Mucosa of rectum (tissue), 2 donors: ENCODE data around the gene RRM1.

Source experiments
- H3K27ac ChIP-seq, 2 donors: one replicate each; pipeline ENCODE4 v1.7.0; 2013; ENCODE audit warnings: inconsistent platforms in 2 of 2, low read depth in 2 of 2, low read length in 2 of 2
- H3K27me3 ChIP-seq, 2 donors: one replicate each; pipeline ENCODE4 v1.7.0; 2013; ENCODE audit warnings: low read length in 2 of 2; ENCODE audit not compliant: control insufficient read depth in 2 of 2, insufficient read depth in 2 of 2
- H3K36me3 ChIP-seq, 2 donors: one replicate each; pipeline ENCODE4 v1.7.0; 2013; ENCODE audit warnings: low read length in 2 of 2; ENCODE audit not compliant: control insufficient read depth in 2 of 2, insufficient read depth in 2 of 2
- H3K4me1 ChIP-seq, 2 donors: one replicate each; pipeline ENCODE4 v1.7.0; 2013; ENCODE audit warnings: low read length in 2 of 2, mild to moderate bottlenecking in 1 of 2; ENCODE audit not compliant: control insufficient read depth in 2 of 2, insufficient read depth in 2 of 2
- H3K4me3 ChIP-seq, 2 donors: one replicate each; pipeline ENCODE4 v1.7.0; 2013; ENCODE audit warnings: low read length in 2 of 2
- H3K9ac ChIP-seq, 2 donors: one replicate each; pipeline ENCODE4 v1.7.0; 2013; ENCODE audit warnings: low read length in 2 of 2, low read depth in 1 of 2, mild to moderate bottlenecking in 1 of 2
- H3K9me3 ChIP-seq, 2 donors: one replicate each; pipeline ENCODE4 v1.7.0; 2013; ENCODE audit warnings: low read length in 2 of 2; ENCODE audit not compliant: control insufficient read depth in 2 of 2
- donor health status: healthy.
- donor health status: Normal muscosa, but diverticular disease.

RRM1 gene

GRCh38 chr11:4076774-4077173, 17.8 kb upstream of the RRM1 start:
- Histone ChIP-seq H3K9ac (no peak overlapping the region), H3K27ac (no peak overlapping the region), H3K4me3 (no peak overlapping the region)

GRCh38 chr11:4083198-4083597, 11.4 kb upstream of the RRM1 start:
- Histone ChIP-seq H3K4me1 (no peaks in the 10 kb centered on the region), H3K9me3 (no peaks in the 10 kb centered on the region), H3K27ac (no peak overlapping the region), H3K36me3 (peaks cover 28 to 48% of the 10 kb centered on the region in 2 donors), H3K27me3 (no peaks in the 10 kb centered on the region), H3K4me3 (no peak overlapping the region), H3K9ac (no peak overlapping the region)

More at GRCh38 chr11:4076774-4077173, 17.8 kb upstream of the RRM1 start:
- H3K27me3 ChIP-seq: no peaks in the 10 kb centered on the region
- no peaks in the 10 kb centered on the region for H3K9me3 ChIP-seq
- H3K4me1 ChIP-seq: no peaks in the 10 kb centered on the region
- peaks cover 4 to 14% of the 10 kb centered on the region in 2 donors for H3K36me3 ChIP-seq

- Histone ChIP-seq H3K9me3 (no peaks in the 10 kb centered on the region), H3K4me3 (no peak overlapping the region), H3K27ac (no peak overlapping the region), H3K4me1 (no peaks in the 10 kb centered on the region), H3K36me3 (peaks cover 31 to 51% of the 10 kb centered on the region in 2 donors), H3K9ac (no peak overlapping the region), H3K27me3 (no peaks in the 10 kb centered on the region)
These were observed 10.0 kb upstream of the RRM1 start for GRCh38 chr11:4084406-4085125.

GRCh38 chr11:4085575-4085974, 9.0 kb upstream of the RRM1 start:
- Histone ChIP-seq H3K4me3 (no peak overlapping the region), H3K9me3 (no peaks in the 10 kb centered on the region), H3K4me1 (no peaks in the 10 kb centered on the region), H3K36me3 (peaks cover 33 to 54% of the 10 kb centered on the region in 2 donors), H3K9ac (no peak overlapping the region), H3K27ac (no peak overlapping the region), H3K27me3 (no peaks in the 10 kb centered on the region)

- Histone ChIP-seq H3K36me3 (peaks cover 29 to 53% of the 10 kb centered on the region in 2 donors), H3K4me3 (no peak overlapping the region), H3K9me3 (no peaks in the 10 kb centered on the region), H3K9ac (no peak overlapping the region), H3K4me1 (no peaks in the 10 kb centered on the region), H3K27ac (no peak overlapping the region), H3K27me3 (no peaks in the 10 kb centered on the region)
These were observed 7.8 kb upstream of the RRM1 start for GRCh38 chr11:4086575-4087353.

- Histone ChIP-seq H3K9ac (no peak overlapping the region), H3K9me3 (no peaks in the 10 kb centered on the region), H3K27ac (no peak overlapping the region), H3K36me3 (peaks cover 31 to 48% of the 10 kb centered on the region in 2 donors), H3K4me3 (no peak overlapping the region), H3K27me3 (no peaks in the 10 kb centered on the region), H3K4me1 (no peaks in the 10 kb centered on the region)
These were observed 7.0 kb upstream of the RRM1 start for GRCh38 chr11:4087551-4087950.

GRCh38 chr11:4090258-4090657, 4.3 kb upstream of the RRM1 start:
- Histone ChIP-seq H3K4me3 (no peak overlapping the region), H3K27me3 (no peaks in the 10 kb centered on the region), H3K27ac (no peak overlapping the region), H3K9ac (no peak overlapping the region), H3K4me1 (peaks cover 0 to 5% of the 10 kb centered on the region in 2 donors), H3K9me3 (no peaks in the 10 kb centered on the region), H3K36me3 (peaks cover 22 to 32% of the 10 kb centered on the region in 2 donors)

- Histone ChIP-seq H3K9ac (no peak overlapping the region), H3K27me3 (no peaks in the 10 kb centered on the region), H3K27ac (no peak overlapping the region), H3K4me3 (no peak overlapping the region), H3K4me1 (peaks cover 7 to 9% of the 10 kb centered on the region in 2 donors), H3K9me3 (no peaks in the 10 kb centered on the region), H3K36me3 (peaks cover 13 to 22% of the 10 kb centered on the region in 2 donors)
These were observed 2.6 kb upstream of the RRM1 start for GRCh38 chr11:4092026-4092425.

- peaks cover 7 to 9% of the 10 kb centered on the region in 2 donors for H3K4me1 ChIP-seq
- no peaks in the 10 kb centered on the region for H3K9me3 ChIP-seq
- no peaks in the 10 kb centered on the region for H3K27me3 ChIP-seq
- H3K9ac ChIP-seq: peak overlapping the region; percentile 93
- H3K36me3 ChIP-seq: peaks cover 5 to 8% of the 10 kb centered on the region in 2 donors
- H3K4me3 ChIP-seq: peak overlapping the region; percentile 92 to 96
- peak overlapping the region; percentile 91 to 93 for H3K27ac ChIP-seq
These were observed 866 bp upstream of the RRM1 start for GRCh38 chr11:4093519-4094347.
